ENCODE results near the gene ARMC9.
"Not testable (repeated sequence)": the region's sequence is repeated elsewhere in the genome, so short reads cannot be mapped to it uniquely, and the experiment has no call there.

The ARMC9 gene

DNA sequence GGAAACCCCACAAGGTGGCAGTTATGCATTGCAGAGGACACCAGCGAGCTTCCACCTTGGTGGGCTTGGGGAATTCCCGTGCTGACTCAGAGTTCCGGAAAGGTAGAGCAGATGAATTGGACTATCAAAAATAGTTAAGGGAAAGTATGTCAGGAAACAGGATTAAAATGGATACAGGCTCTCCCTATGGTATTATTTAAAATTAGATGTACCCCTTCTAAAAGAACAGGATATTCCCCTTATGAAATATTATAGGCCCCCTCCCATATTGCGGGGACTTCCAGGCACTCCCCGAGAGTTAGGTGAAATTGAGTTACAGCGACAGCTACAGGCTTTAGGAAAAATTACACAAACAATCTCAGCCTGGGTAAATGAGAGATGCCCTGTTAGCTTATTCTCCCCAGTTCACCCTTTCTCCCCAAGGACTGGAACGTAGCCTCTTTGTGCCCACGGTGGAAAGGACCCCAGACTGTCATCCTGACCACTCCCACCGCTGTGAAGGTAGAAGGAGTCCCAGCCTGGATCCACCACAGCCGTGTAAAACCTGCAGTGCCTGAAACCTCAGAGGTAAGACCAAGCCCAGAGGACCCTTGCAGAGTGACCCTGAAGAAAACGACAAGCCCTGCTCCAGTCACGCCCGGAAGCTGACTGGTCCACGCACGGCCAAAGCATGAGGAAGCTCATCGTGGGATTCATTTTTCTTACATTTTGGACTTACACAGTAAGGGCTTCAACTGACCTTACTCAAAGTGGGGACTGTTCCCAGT, 207.4 kb downstream of the ARMC9 start:
- DNase-seq, result not testable (repeated sequence)

DNA sequence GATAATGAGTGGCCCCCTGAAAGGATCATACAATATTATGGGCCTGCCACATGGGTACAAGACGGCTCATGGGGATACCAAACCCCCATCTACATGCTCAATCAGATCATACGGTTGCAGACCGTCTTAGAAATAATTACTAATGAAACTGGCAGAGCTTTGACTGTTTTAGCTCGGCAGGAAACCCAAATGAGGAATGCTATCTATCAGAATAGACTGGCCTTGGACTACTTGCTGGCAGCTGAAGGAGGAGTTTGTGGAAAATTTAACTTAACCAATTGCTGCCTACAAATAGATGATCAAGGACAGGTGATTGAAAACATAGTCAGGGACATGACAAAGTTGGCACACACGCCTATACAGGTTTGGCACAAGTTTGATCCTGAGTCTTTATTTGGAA, 209.3 kb downstream of the ARMC9 start:
- DNase-seq, result not testable (repeated sequence)

- not testable (repeated sequence) for DNase-seq
These were observed 209.9 kb downstream of the ARMC9 start for GRCh38 chr2:231408304-231408703.

GRCh38 chr2:231409776-231410175, 211.3 kb downstream of the ARMC9 start:
- DNase-seq, result no peak

DNA sequence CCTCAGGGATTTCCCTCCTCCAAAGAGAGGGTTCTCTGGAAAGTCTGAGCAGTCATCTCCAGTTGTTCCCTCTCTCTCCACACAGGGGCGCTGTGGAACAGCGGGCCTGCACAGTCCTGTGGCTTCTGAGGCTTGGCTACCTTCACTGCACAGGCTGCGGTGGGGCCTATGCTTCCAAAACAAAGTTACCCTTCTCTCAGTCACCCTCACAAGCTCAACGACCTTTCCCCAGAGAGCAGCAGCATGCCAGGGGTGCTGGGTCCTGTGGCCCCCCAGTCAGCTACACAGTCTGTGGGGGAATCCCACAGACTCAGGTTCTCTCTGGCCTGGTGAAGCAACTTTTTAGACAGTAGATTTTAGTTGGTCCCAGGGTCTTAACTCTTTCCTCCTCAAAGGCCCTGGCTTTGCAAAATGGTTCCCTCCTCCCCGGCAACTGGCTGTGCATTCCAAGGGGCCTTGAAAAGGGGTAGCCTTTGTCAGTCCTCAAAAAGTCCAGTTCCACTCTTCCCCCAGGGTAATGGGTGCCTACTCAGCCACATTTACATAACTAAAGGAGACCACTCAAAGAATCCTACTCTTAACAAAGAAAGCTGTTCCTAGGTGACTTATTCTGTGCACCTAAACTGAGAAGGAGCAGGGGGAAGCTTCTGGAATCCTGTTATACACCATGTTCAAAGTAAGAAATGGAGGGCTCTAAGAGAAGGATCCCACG, 212.0 kb downstream of the ARMC9 start:
- no peak for DNase-seq

- no peak for DNase-seq
These were observed 212.8 kb downstream of the ARMC9 start for GRCh38 chr2:231411237-231411636.

- peak; percentile 62 for DNase-seq
These were observed 213.6 kb downstream of the ARMC9 start for GRCh38 chr2:231411831-231412617.

- no peak for DNase-seq
These were observed 214.2 kb downstream of the ARMC9 start for GRCh38 chr2:231412618-231412963.

DNA sequence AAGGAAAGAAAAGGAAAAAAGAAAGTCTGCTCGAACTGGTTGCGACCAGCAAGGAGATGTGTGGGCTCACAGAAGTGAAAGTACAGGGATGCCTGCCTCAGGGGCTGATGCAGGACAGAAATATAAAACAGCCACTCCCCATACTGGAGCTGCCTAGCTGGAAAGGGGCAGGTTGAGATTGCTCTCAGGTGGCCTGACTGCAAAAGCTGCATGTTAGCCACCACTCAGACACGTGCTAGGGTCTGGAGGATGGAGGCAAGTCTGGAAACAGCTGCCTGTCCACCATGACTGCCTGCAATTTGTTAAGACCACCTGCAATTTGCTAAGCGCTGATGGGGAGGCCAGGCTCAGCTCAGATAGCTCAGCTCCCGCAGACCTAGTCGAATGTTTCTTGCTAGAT, 215.0 kb downstream of the ARMC9 start:
- DNase-seq, result no peak

- DNase-seq, result no peak
These were observed 215.6 kb downstream of the ARMC9 start for GRCh38 chr2:231413921-231414476.

GRCh38 chr2:231415029-231415428, 216.6 kb downstream of the ARMC9 start:
- no peak for DNase-seq

- DNase-seq, result no peak
These were observed 220.6 kb downstream of the ARMC9 start for GRCh38 chr2:231418820-231419640.

GRCh38 chr2:231421051-231421580, 222.7 kb downstream of the ARMC9 start:
- DNase-seq, result no peak

DNA sequence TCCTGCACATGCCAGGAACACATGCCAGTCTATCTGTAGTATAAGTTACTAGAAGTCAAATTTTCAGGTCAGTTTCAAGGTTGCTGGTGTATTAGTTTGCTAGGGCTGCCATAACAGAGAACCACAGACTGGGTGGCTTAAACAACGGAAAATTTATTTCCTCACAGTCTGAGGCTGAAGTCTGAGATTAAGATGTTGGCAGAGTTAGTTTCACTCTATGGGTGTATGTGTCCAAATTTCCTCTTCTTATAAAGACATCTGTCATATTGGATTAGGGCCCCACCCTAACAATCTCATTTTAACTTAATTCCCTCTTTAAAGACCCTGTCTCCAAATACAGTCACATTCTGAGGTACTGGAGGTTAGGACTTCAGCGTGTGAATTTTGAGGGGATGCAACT, 223.6 kb downstream of the ARMC9 start:
- DNase-seq, result no peak

GRCh38 chr2:231423176-231423575, 224.7 kb downstream of the ARMC9 start:
- no peak for DNase-seq
